Upper lobe of left lung (tissue), 6 donors: Measurements from ENCODE around the gene MPDZ. TPM values are rescaled to one million over a fixed set of nuclear protein-coding genes. Genes with fewer than 3 reads are reported as not detected.

ENCODE experiments used
- ATAC-seq, 2 donors: fragments of 200-7000 bp; cut with Tn5 transposase; one replicate each; pipeline ENCODE4 v1.9.1; 2022; ENCODE audit warnings: mild to moderate bottlenecking in 2 of 2, moderate library complexity in 2 of 2; ENCODE audit not compliant: low FRiP score in 2 of 2
- DNase-seq, 2 donors: peaks; one replicate each; pipeline ENCODE4 v3.0.0-alpha.2; 2019 to 2020
- H3K27ac ChIP-seq, 4 donors: fragments of 200-600 bp; sonication (generic); one replicate each; pipeline ENCODE4 v1.5.1; 2016 to 2019
- H3K27me3 ChIP-seq, 4 donors: fragments of 200-600 bp; sonication (generic); one replicate each; pipeline ENCODE4 v1.5.1; 2017 to 2019
- H3K36me3 ChIP-seq, 4 donors: fragments of 200-600 bp; sonication (generic); one replicate each; pipeline ENCODE4 v1.5.1; 2016 to 2019
- H3K4me1 ChIP-seq, 4 donors: fragments of 200-600 bp; sonication (generic); one replicate each; pipeline ENCODE4 v1.5.1; 2018 to 2019
- H3K4me3 ChIP-seq, 4 donors: fragments of 200-600 bp; sonication (generic); one replicate each; pipeline ENCODE4 v1.5.1; 2017 to 2019; ENCODE audit warnings: mild to moderate bottlenecking in 2 of 4, moderate library complexity in 1 of 4
- H3K9me3 ChIP-seq, 4 donors: fragments of 200-600 bp; sonication (generic); one replicate each; pipeline ENCODE4 v1.5.1; 2018 to 2019
- CTCF ChIP-seq, 6 experiments: fragments of 450-650 bp in 4 of 6; fragments of 200-600 bp in 2 of 6; sonication (generic) in 2 of 6; IDR thresholded peaks; one replicate each; pipeline ENCODE4 v1.5.1; 2016 to 2019; ENCODE audit warnings: antibody characterized with exemption in 6 of 6
- EP300 ChIP-seq, 4 donors: sonication (generic); formaldehyde crosslinking; IDR thresholded peaks; one replicate each; pipeline ENCODE4 v1.5.1; 2017; ENCODE audit warnings: antibody characterized with exemption in 4 of 4, control low read depth in 2 of 4
- POLR2A ChIP-seq, 4 donors: fragments of 450-650 bp; IDR thresholded peaks; one replicate each; pipeline ENCODE4 v1.5.1; 2016 to 2017; ENCODE audit warnings: antibody characterized with exemption in 4 of 4, mild to moderate bottlenecking in 2 of 4
- POLR2AphosphoS5 ChIP-seq, 2 donors: sonication (generic); formaldehyde crosslinking; IDR thresholded peaks; one replicate each; pipeline ENCODE4 v1.5.1; 2017; ENCODE audit warnings: antibody characterized with exemption in 2 of 2
- WGBS, 2 donors: methylation state at CpG; one replicate each; pipeline ENCODE4 v1.1.5; 2017 to 2018; 5-methylcytosine and 5-hydroxymethylcytosine counted together
- total RNA-seq, 6 donors: library from RNA; depleted of rRNA in 4 of 6; stranded (reverse); fragments of >200 nt in 4 of 6; gene quantifications; one replicate each; pipeline versions ENCODE4 v1.1.0 to v1.2.1, GENCODE V29; 2016 to 2021
- donor health status: DM: no; HTN: no; CAD: no; lungs with moderate emphysema.
- donor health status: DM: no; HTN: yes; CAD: no; lungs with severe emphysema.

MPDZ gene
- total RNA-seq, 6 donors from 2014 or later = 13.6 to 49.2 (median 27.8) TPM

- no peak overlapping the region for H3K27ac ChIP-seq
- ATAC-seq = no peak
- 58 to 66% methylated on average over 3 of the region's 3 CpGs for WGBS, 2 donors
- no peaks in the 10 kb centered on the region for H3K4me1 ChIP-seq
- no peaks in the 10 kb centered on the region for H3K9me3 ChIP-seq
- DNase-seq = no peak
- TF ChIP-seq POLR2A (IDR thresholded peaks at IDR 0.05) (no peak), CTCF (IDR thresholded peaks at IDR 0.05) (no peak), POLR2AphosphoS5 (IDR thresholded peaks at IDR 0.05) (no peak), EP300 (IDR thresholded peaks at IDR 0.05) (no peak)
- H3K27me3 ChIP-seq = no peaks in the 10 kb centered on the region
- no peak overlapping the region for H3K4me3 ChIP-seq
- peaks cover 0 to 46% (median 0%) of the 10 kb centered on the region in 4 donors for H3K36me3 ChIP-seq
Observed at GRCh38 chr9:13113216-13113615, 166.3 kb downstream of the MPDZ start.

GRCh38 chr9:13111778-13112177, 167.7 kb downstream of the MPDZ start:
- Histone ChIP-seq H3K4me3 (no peak overlapping the region), H3K4me1 (no peaks in the 10 kb centered on the region), H3K9me3 (no peaks in the 10 kb centered on the region), H3K36me3 (peaks cover 0 to 59% (median 3%) of the 10 kb centered on the region in 4 donors), H3K27ac (no peak overlapping the region), H3K27me3 (no peaks in the 10 kb centered on the region)
- no peak for ATAC-seq
- DNase-seq = no peak
- 81 to 89% methylated on average over 2 of the region's 2 CpGs for WGBS, 2 donors
- TF ChIP-seq EP300 (IDR thresholded peaks at IDR 0.05) (no peak), CTCF (IDR thresholded peaks at IDR 0.05) (no peak), POLR2A (IDR thresholded peaks at IDR 0.05) (no peak), POLR2AphosphoS5 (IDR thresholded peaks at IDR 0.05) (no peak)

- 35 to 43% methylated on average over 3 of the region's 3 CpGs for WGBS, 2 donors
- Histone ChIP-seq H3K9me3 (no peaks in the 10 kb centered on the region), H3K27me3 (no peaks in the 10 kb centered on the region), H3K4me1 (no peaks in the 10 kb centered on the region), H3K4me3 (no peak overlapping the region), H3K27ac (no peak overlapping the region), H3K36me3 (peaks cover 0 to 68% (median 4%) of the 10 kb centered on the region in 4 donors)
- DNase-seq = no peak
- no peak for TF ChIP-seq POLR2AphosphoS5 (IDR thresholded peaks at IDR 0.05)
- no peak for TF ChIP-seq POLR2A (IDR thresholded peaks at IDR 0.05)
- no peak for TF ChIP-seq CTCF (IDR thresholded peaks at IDR 0.05)
- no peak for TF ChIP-seq EP300 (IDR thresholded peaks at IDR 0.05)
- no peak for ATAC-seq
Observed at GRCh38 chr9:13110766-13111417, 168.6 kb downstream of the MPDZ start.

- 88 to 91% methylated on average over 5 of the region's 5 CpGs for WGBS, 2 donors
- Histone ChIP-seq H3K4me1 (no peaks in the 10 kb centered on the region), H3K27me3 (no peaks in the 10 kb centered on the region), H3K9me3 (no peaks in the 10 kb centered on the region), H3K36me3 (peaks cover 0 to 73% (median 7%) of the 10 kb centered on the region in 4 donors), H3K27ac (no peak overlapping the region), H3K4me3 (no peak overlapping the region)
- ATAC-seq (no peak), DNase-seq (no peak)
- TF ChIP-seq EP300 (IDR thresholded peaks at IDR 0.05) (no peak), POLR2A (IDR thresholded peaks at IDR 0.05) (no peak), POLR2AphosphoS5 (IDR thresholded peaks at IDR 0.05) (no peak)
Observed at GRCh38 chr9:13109781-13110180, 169.7 kb downstream of the MPDZ start.

GRCh38 chr9:13107008-13107407, 172.5 kb downstream of the MPDZ start:
- no peak for DNase-seq
- no peaks in the 10 kb centered on the region for H3K4me1 ChIP-seq
- peaks cover 0 to 77% (median 10%) of the 10 kb centered on the region in 4 donors for H3K36me3 ChIP-seq
- no peak for TF ChIP-seq CTCF (IDR thresholded peaks at IDR 0.05)
- TF ChIP-seq POLR2A (IDR thresholded peaks at IDR 0.05) = no peak
- no peak for TF ChIP-seq POLR2AphosphoS5 (IDR thresholded peaks at IDR 0.05)
- no peak for TF ChIP-seq EP300 (IDR thresholded peaks at IDR 0.05)
- no peaks in the 10 kb centered on the region for H3K9me3 ChIP-seq
- no peak for ATAC-seq
- H3K4me3 ChIP-seq = no peak overlapping the region
- H3K27me3 ChIP-seq = no peaks in the 10 kb centered on the region
- 89 to 99% methylated on average over 4 of the region's 4 CpGs for WGBS, 2 donors
- H3K27ac ChIP-seq = no peak overlapping the region
